GM23248 (cell line): ENCODE data around the gene SLC44A5.

ENCODE experiments used
- EZH2 ChIP-seq: fragments of 200-600 bp; sonication (generic); IDR thresholded peaks from 2 replicates; pipeline ENCODE4 v1.6.1; 2018; ENCODE audit warnings: antibody characterized with exemption, mild to moderate bottlenecking; ENCODE audit not compliant: insufficient read depth, poor library complexity, severe bottlenecking
- EZH2phosphoT487 ChIP-seq: fragments of 200-600 bp; sonication (generic); IDR thresholded peaks from 2 replicates; pipeline ENCODE4 v1.6.1; 2018; ENCODE audit warnings: antibody characterized with exemption, moderate library complexity, mild to moderate bottlenecking, low read depth; ENCODE audit not compliant: insufficient read depth

DNA sequence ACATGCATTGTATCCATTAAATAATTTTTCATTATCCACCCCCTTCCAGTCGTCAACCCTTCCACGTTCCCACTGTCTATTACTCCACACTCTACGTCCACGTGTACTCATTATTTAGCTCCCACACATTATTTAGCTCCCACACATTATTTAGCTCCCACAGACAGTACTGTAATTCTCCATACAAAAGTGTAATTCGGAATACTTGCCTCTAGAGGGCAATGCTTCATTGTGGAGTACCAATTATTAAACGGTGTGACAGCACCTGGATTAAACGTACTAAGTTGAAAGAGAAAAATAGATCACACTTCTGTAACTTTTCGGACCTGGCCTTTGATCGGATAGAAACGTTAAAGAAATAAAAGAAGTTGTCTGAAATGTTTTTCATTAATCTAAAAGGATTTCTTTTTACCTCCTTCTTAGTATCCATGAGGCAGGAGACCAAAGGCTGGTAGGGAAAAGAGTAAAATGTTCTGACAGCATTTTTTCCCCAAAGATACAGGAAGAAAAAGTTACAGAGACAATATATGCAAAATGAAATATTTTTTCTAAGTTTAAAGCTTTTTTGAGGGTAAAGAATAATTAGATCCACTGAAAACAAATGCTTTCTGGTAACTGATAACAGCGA is 377.5 kb downstream of the SLC44A5 start:
- TF ChIP-seq EZH2 (no peak), EZH2phosphoT487 (no peak)
